ENCODE measurements around the gene GPRIN1.
A peak's percentile ranks its signal among the peaks of the same experiment; 100 is the strongest.

GRCh38 chr5:176578391-176578808, 31.6 kb downstream of the GPRIN1 start:
- TF ChIP-seq CTCF (conservative IDR thresholded peaks at IDR 0.05; ENCODE audit: low read depth, low read length) (peak; percentile 42), EZH2 (IDR thresholded peaks at IDR 0.05; ENCODE audit: borderline replicate concordance, low read depth, low read length, poor library complexity, severe bottlenecking) (no peak)

All from A673 (cell line).